D721Med (cell line): ENCODE data around the gene CHN2.

Experiments
- DNase-seq: peaks from one replicate; pipeline ENCODE4 v3.0.0; 2011; ENCODE audit warnings: low spot score; ENCODE audit not compliant: insufficient read length
- FAIRE-seq: peaks from 2 replicates; lab custom pipeline; 2011; peaks lifted over from hg19 to GRCh38; lab: Jason Lieb, UNC
- TF ChIP-seq, protein P1 (sequence below): IDR thresholded peaks from 2 replicates; pipeline ENCODE4 v1.5.1; 2012; ENCODE audit warnings: mild to moderate bottlenecking, control low read depth; ENCODE audit not compliant: insufficient read depth; ENCODE audit errors: missing control alignments

The CHN2 gene

DNA sequence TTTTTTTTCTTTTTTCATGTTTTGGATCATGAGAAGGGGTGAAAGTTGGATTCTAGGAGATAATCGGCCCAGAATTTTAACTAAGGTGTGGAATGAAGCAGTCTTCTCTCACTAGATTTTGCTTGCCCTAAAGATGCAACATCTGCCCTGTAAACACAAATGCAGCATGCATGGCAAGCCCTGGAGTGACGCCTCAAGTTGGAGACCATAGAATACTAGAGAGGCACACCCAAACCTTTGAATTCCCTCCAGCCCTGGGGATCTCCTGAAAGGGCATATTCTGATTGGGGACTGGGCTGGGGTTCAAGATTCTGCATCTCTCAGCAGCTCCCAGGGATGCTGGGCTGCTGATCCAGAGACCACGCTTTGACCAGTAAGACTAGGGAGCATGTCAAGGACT lies 241.3 kb downstream of the CHN2 start:
- FAIRE-seq = no peak
- no peak for DNase-seq
- TF ChIP-seq, protein P1, sequence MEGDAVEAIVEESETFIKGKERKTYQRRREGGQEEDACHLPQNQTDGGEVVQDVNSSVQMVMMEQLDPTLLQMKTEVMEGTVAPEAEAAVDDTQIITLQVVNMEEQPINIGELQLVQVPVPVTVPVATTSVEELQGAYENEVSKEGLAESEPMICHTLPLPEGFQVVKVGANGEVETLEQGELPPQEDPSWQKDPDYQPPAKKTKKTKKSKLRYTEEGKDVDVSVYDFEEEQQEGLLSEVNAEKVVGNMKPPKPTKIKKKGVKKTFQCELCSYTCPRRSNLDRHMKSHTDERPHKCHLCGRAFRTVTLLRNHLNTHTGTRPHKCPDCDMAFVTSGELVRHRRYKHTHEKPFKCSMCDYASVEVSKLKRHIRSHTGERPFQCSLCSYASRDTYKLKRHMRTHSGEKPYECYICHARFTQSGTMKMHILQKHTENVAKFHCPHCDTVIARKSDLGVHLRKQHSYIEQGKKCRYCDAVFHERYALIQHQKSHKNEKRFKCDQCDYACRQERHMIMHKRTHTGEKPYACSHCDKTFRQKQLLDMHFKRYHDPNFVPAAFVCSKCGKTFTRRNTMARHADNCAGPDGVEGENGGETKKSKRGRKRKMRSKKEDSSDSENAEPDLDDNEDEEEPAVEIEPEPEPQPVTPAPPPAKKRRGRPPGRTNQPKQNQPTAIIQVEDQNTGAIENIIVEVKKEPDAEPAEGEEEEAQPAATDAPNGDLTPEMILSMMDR = no peak

GRCh38 chr7:29442146-29442545 lies 247.6 kb downstream of the CHN2 start:
- FAIRE-seq (peak; percentile 92), DNase-seq (no peak)
- TF ChIP-seq, protein P1 = no peak

GRCh38 chr7:29443552-29443951 lies 249.0 kb downstream of the CHN2 start:
- TF ChIP-seq, protein P1 = no peak
- DNase-seq = no peak
- FAIRE-seq = no peak

DNA sequence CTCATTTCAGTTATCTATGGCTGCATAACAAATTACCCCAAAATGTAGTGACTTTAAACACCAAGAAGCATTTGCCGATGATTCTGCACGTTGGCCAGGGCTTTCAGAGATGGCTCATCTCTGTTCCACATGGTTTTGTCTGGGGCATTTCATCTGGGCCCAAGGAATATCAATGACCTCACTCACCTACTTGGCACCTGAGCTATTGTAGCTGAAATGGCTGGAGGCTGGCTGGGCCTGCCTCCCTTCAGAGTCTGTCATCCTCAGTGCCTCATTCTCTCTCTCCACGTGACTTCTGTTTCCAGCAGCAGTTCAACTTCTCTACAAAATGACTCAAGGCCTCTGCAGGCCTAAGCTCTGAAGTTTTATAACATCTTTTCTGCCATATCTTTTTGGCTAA lies 249.7 kb downstream of the CHN2 start:
- FAIRE-seq = no peak
- no peak for DNase-seq
- TF ChIP-seq, protein P1 = no peak

DNA sequence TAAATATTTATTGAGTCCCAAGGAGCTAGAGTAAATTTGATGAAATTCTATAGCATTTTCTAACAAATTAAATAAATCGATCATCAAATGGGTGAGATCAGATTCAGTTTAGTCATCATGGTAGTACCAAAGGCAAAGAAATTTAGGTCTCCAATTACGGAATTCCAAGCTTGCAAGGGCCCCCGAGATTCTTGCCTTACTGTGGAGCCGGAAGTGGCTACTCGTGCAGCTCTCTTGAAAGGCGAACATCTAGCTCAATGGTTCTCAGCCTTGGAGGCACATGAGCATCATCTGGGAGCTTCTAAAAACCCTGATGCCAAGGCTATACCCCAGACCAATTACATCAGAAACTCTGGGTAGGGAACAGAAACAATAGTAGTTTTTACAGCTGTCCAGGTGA lies 251.2 kb downstream of the CHN2 start:
- TF ChIP-seq, protein P1 = no peak
- FAIRE-seq = no peak
- no peak for DNase-seq

DNA sequence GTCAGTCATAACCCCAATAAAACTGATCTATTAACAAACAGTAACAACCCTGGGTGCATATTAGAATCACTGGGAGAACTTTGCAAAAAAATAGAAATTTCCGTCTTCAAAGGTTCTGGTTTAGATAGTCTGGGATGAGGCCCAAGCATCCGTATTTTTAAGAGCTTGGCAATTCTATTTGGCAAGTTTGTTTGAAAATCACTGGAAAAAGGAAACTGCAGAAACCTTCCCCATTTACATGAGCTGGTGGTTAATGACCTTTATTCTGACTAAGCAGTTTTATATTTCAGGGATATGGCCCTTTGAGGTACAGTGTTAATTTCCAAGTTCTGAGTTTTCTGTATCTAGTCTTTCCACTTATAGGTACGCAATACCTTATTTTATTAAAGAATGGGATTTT lies 253.3 kb downstream of the CHN2 start:
- no peak for FAIRE-seq
- no peak for DNase-seq
- TF ChIP-seq, protein P1 = no peak

DNA sequence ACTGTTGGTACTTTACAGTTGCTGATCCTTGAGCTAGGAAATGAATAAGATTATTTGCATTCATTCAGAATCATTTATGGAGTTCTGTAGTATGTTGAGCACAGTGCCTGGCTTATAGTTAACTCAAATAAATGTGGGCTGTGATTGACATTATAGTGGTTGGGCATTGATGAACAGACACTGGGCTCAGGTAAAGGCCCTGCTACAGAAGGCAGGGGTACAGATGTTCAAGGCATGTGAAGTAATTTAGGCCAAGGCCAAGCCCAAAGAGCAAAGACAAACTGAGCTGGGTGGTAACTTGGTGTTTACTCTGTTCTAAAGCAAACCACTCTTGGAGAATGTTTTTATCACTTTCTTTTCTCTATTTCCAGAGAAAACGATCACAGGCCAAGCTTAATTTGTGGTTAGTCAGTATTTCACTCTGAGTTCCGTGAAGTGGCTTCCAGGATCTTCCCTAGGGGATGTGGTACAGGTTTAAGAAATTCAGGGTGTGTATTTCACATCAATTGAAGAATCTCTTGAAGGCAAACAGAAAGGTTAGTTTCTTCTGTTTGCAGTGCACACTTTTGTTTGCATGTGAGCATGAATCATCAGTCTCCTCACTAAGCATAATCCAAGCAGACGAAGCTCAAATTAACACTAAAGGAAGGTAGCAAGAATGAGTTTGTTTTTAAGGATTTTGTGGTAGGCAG lies 255.1 kb downstream of the CHN2 start:
- DNase-seq (no peak), FAIRE-seq (no peak)

More for the DNA sequence above, 255.1 kb downstream of the CHN2 start:
- TF ChIP-seq, protein P1 = no peak
